Nephron progenitor cell (in vitro differentiated cells): ENCODE data around the gene DDX49.

ENCODE experiments used
- DNase-seq: peaks from one replicate; pipeline ENCODE4 v3.0.0; 2021
- H3K27ac Mint-ChIP-seq: 2 replicates; pipeline ENCODE4 v1.8.0; 2021; ENCODE audit warnings: mild to moderate bottlenecking, moderate library complexity, mixed read lengths
- H3K27me3 Mint-ChIP-seq: 2 replicates; pipeline ENCODE4 v1.8.0; 2021; ENCODE audit warnings: mild to moderate bottlenecking, low read depth, mixed read lengths; ENCODE audit not compliant: poor library complexity
- H3K36me3 Mint-ChIP-seq: 2 replicates; pipeline ENCODE4 v1.8.0; 2021; ENCODE audit warnings: low read depth, mixed read lengths
- H3K4me1 Mint-ChIP-seq: 2 replicates; pipeline ENCODE4 v1.8.0; 2021; ENCODE audit warnings: mixed read lengths
- H3K4me3 Mint-ChIP-seq: 2 replicates; pipeline ENCODE4 v1.8.0; 2021; ENCODE audit warnings: mild to moderate bottlenecking, moderate library complexity, mixed read lengths
- H3K9me3 Mint-ChIP-seq: 2 replicates; pipeline ENCODE4 v1.8.0; 2021; ENCODE audit warnings: mild to moderate bottlenecking, moderate library complexity, mixed read lengths
- TF ChIP-seq, protein P1 (sequence below): fragments of 200-600 bp; sonication (generic); IDR thresholded peaks from 2 replicates; pipeline ENCODE4 v1.5.0; 2021; ENCODE audit warnings: antibody characterized with exemption

DDX49 gene

GRCh38 chr19:18961767-18962620 lies 42.5 kb downstream of the DDX49 start:
- peaks cover 11% of the 10 kb centered on the region for H3K4me1 Mint-ChIP-seq
- no peaks in the 10 kb centered on the region for H3K36me3 Mint-ChIP-seq
- no peaks in the 10 kb centered on the region for H3K9me3 Mint-ChIP-seq
- peaks cover 61% of the 10 kb centered on the region for H3K27me3 Mint-ChIP-seq
- no peak overlapping the region for H3K27ac Mint-ChIP-seq
- TF ChIP-seq, protein P1, sequence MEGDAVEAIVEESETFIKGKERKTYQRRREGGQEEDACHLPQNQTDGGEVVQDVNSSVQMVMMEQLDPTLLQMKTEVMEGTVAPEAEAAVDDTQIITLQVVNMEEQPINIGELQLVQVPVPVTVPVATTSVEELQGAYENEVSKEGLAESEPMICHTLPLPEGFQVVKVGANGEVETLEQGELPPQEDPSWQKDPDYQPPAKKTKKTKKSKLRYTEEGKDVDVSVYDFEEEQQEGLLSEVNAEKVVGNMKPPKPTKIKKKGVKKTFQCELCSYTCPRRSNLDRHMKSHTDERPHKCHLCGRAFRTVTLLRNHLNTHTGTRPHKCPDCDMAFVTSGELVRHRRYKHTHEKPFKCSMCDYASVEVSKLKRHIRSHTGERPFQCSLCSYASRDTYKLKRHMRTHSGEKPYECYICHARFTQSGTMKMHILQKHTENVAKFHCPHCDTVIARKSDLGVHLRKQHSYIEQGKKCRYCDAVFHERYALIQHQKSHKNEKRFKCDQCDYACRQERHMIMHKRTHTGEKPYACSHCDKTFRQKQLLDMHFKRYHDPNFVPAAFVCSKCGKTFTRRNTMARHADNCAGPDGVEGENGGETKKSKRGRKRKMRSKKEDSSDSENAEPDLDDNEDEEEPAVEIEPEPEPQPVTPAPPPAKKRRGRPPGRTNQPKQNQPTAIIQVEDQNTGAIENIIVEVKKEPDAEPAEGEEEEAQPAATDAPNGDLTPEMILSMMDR: no peak
- H3K4me3 Mint-ChIP-seq: peak overlapping the region; percentile 56
- DNase-seq: peak; percentile 57

DNA sequence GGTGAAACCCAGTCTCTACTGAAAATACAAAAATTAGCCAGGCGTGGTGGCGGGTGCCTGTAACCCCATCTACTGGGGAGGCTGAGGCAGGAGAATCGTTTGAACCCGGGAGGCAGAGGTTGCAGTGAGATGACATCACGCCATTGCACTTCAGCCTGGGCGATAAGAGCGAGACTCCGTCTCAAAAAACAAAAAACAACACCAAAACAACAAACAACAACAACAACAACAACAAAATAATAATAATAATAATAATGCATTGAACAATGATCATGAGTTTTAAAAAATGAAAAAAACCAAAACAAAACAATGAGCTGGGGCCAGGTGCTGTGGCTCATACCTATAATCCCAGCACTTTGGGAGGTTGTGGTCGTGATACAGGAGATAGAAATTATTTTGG lies 44.6 kb downstream of the DDX49 start:
- DNase-seq: no peak
- no peak overlapping the region for H3K27ac Mint-ChIP-seq
- peaks cover 52% of the 10 kb centered on the region for H3K27me3 Mint-ChIP-seq
- no peak overlapping the region for H3K4me3 Mint-ChIP-seq
- peaks cover 4% of the 10 kb centered on the region for H3K9me3 Mint-ChIP-seq
- H3K36me3 Mint-ChIP-seq: no peaks in the 10 kb centered on the region
- peaks cover 21% of the 10 kb centered on the region for H3K4me1 Mint-ChIP-seq
- TF ChIP-seq, protein P1: no peak

DNA sequence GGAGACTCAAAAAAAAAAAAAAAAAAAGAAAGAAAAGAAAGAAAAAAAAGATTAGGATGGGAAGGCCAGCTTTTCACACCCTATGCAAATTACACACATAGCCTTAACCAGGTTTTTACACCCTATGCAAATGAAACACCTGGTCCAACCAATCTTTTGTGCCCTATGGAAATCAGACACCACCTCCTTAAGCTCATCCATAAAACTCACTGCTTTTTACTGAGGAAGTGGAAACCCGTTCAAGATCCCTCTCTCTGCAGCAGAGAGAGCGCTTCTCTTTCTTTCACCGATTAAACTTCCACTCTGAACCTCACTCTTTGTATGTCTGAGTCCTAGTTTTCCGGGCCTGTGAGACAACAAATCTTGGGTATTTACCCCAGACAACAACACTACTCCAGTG lies 46.8 kb downstream of the DDX49 start:
- H3K36me3 Mint-ChIP-seq: no peaks in the 10 kb centered on the region
- TF ChIP-seq, protein P1: no peak
- peak overlapping the region; percentile 93 for H3K27ac Mint-ChIP-seq
- no peak overlapping the region for H3K4me3 Mint-ChIP-seq
- H3K27me3 Mint-ChIP-seq: peaks cover 35% of the 10 kb centered on the region
- H3K4me1 Mint-ChIP-seq: peaks cover 20% of the 10 kb centered on the region
- no peak for DNase-seq
- H3K9me3 Mint-ChIP-seq: peaks cover 4% of the 10 kb centered on the region

DNA sequence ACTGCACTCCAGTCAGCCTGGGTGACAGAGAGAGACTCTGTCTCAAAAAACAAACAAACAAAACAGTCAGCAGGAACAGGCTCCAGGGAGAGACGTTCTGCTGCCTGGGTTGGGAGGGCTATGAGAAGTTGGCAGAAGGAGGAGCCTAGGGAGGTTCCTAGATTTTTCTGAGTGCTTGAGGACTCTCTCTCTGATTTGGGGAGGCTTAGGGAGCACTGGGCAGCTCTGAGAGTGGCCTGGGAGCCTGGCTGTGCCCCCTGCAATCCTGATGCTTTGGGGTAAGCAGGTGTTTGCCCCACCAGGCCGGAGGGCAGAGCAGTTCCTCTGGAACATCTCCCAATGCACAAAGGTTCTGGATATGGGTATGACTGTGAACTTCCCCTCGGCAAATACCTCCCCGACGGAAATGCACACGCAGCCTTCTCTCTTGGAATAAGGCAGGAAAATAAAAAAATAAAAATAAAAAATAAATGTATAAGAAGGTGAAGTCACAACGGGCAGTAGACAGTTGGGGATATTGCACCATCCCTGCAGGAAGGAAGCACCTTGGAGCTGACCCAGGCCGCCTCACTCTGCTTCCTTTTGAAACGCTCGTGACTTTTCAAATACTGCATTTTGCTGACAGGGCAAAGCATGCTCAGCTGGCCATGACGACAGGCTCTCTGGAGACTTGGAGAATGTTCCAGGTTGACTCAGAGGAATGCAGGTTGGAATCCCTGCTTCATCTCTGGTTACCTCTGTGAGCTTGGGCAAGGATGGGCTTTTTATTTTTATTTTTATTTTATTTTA lies 48.0 kb downstream of the DDX49 start:
- H3K27ac Mint-ChIP-seq: no peak overlapping the region
- H3K27me3 Mint-ChIP-seq: peaks cover 23% of the 10 kb centered on the region
- TF ChIP-seq, protein P1: no peak

GRCh38 chr19:18969931-18970659 lies 50.6 kb downstream of the DDX49 start:
- Mint-ChIP-seq H3K4me1 (peaks cover 16% of the 10 kb centered on the region), H3K27me3 (peaks cover 5% of the 10 kb centered on the region), H3K36me3 (no peaks in the 10 kb centered on the region), H3K4me3 (no peak overlapping the region), H3K9me3 (peaks cover 4% of the 10 kb centered on the region), H3K27ac (no peak overlapping the region)
- DNase-seq: no peak
- TF ChIP-seq, protein P1: no peak

More for the DNA sequence above, 48.0 kb downstream of the DDX49 start:
- H3K36me3 Mint-ChIP-seq: no peaks in the 10 kb centered on the region
- peaks cover 16% of the 10 kb centered on the region for H3K4me1 Mint-ChIP-seq
- peak; percentile 12 for DNase-seq
- H3K9me3 Mint-ChIP-seq: peaks cover 4% of the 10 kb centered on the region
- H3K4me3 Mint-ChIP-seq: no peak overlapping the region
